ENCODE measurements around the gene EYA4.
"Not testable (repeated sequence)": the region's sequence is repeated elsewhere in the genome, so short reads cannot be mapped to it uniquely, and the experiment has no call there.

The EYA4 gene

DNA sequence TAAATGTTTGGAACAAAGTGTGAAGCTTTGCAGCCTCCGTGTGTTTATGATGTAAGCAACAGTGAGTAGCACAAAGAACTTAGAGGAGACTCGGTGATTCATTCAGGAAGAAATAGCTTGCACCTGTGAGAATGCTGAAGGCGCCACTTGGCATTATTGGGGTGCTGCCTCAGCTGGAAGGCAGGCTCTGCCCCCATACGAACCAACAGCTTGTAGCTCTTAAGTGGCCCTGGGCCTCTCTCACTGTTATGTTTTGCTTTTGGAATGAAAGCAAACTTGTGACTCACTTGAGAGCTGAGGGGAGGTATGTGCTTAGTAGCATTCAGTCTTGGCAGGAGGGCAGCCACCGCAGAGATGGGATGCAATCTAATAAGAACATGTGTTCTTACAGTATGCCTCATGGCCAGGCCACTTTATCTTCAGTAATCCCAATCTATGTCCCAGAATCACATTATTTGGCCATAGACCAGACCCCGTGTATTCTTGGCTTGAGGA, 310.7 kb downstream of the EYA4 start:
- Histone ChIP-seq H3K4me2 (ENCODE audit: low read depth, low read length, poor library complexity, severe bottlenecking) (no peak overlapping the region), H4K20me1 (ENCODE audit: insufficient read depth, low read length, poor library complexity, severe bottlenecking) (no peaks in the 10 kb centered on the region), H3K4me3 (ENCODE audit: low read length, poor library complexity, severe bottlenecking) (no peak overlapping the region), H3K9me2 (replicated peaks; ENCODE audit: low read depth, low read length) (no peaks in the 10 kb centered on the region), H3K4me1 (ENCODE audit: insufficient read depth, low read length, poor library complexity, severe bottlenecking) (no peaks in the 10 kb centered on the region), H3K79me2 (ENCODE audit: insufficient read depth, low read length) (no peaks in the 10 kb centered on the region), H3K9me3 (ENCODE audit: insufficient read depth, low read depth, low read length) (no peaks in the 10 kb centered on the region), H2AFZ (ENCODE audit: low read length) (no peak overlapping the region), H3K9ac (ENCODE audit: low read depth, low read length, poor library complexity, severe bottlenecking) (no peak overlapping the region), H3K27me3 (ENCODE audit: insufficient read depth, low read length, poor library complexity, severe bottlenecking) (no peaks in the 10 kb centered on the region), H3K36me3 (ENCODE audit: insufficient read depth, low read length) (no peaks in the 10 kb centered on the region), H3F3A (ENCODE audit: low read depth) (no peaks in the 10 kb centered on the region)
- no peak for TF ChIP-seq EZH2phosphoT487 (IDR thresholded peaks at IDR 0.05; ENCODE audit: borderline replicate concordance)
- TF ChIP-seq, protein P1, sequence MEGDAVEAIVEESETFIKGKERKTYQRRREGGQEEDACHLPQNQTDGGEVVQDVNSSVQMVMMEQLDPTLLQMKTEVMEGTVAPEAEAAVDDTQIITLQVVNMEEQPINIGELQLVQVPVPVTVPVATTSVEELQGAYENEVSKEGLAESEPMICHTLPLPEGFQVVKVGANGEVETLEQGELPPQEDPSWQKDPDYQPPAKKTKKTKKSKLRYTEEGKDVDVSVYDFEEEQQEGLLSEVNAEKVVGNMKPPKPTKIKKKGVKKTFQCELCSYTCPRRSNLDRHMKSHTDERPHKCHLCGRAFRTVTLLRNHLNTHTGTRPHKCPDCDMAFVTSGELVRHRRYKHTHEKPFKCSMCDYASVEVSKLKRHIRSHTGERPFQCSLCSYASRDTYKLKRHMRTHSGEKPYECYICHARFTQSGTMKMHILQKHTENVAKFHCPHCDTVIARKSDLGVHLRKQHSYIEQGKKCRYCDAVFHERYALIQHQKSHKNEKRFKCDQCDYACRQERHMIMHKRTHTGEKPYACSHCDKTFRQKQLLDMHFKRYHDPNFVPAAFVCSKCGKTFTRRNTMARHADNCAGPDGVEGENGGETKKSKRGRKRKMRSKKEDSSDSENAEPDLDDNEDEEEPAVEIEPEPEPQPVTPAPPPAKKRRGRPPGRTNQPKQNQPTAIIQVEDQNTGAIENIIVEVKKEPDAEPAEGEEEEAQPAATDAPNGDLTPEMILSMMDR (conservative IDR thresholded peaks at IDR 0.05; ENCODE audit: low read length), result no peak

DNA sequence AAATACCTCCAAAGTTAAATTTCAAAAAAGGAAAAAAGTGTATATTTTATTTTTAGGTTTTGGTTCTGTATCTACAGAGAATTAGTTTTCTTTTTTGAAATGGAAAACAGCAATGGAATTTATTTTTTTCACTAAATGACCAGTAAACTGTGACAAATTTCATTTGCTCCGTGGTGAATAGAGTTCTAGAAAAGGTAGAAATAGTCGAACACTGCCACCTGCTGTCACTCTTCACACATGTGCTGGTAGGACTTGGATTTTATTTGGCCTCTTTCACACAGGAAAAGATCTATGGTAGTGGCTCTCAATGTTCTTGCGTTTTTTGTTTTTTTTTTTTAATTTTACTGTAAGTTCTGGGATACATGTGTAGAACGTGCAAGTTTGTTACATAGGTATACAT, 312.5 kb downstream of the EYA4 start:
- Histone ChIP-seq H3K4me1 (ENCODE audit: insufficient read depth, low read length, poor library complexity, severe bottlenecking) (no peaks in the 10 kb centered on the region), H3K79me2 (ENCODE audit: insufficient read depth, low read length) (no peaks in the 10 kb centered on the region), H2AFZ (ENCODE audit: low read length) (no peak overlapping the region), H3K27me3 (ENCODE audit: insufficient read depth, low read length, poor library complexity, severe bottlenecking) (no peaks in the 10 kb centered on the region), H3K4me2 (ENCODE audit: low read depth, low read length, poor library complexity, severe bottlenecking) (no peak overlapping the region), H4K20me1 (ENCODE audit: insufficient read depth, low read length, poor library complexity, severe bottlenecking) (no peaks in the 10 kb centered on the region), H3K4me3 (ENCODE audit: low read length, poor library complexity, severe bottlenecking) (no peak overlapping the region), H3K9me3 (ENCODE audit: insufficient read depth, low read depth, low read length) (no peaks in the 10 kb centered on the region), H3K9me2 (replicated peaks; ENCODE audit: low read depth, low read length) (no peaks in the 10 kb centered on the region), H3K9ac (ENCODE audit: low read depth, low read length, poor library complexity, severe bottlenecking) (no peak overlapping the region), H3K36me3 (ENCODE audit: insufficient read depth, low read length) (no peaks in the 10 kb centered on the region), H3F3A (ENCODE audit: low read depth) (no peaks in the 10 kb centered on the region)
- TF ChIP-seq, protein P1 (conservative IDR thresholded peaks at IDR 0.05; ENCODE audit: low read length), result peak; percentile 65
- no peak for TF ChIP-seq EZH2phosphoT487 (IDR thresholded peaks at IDR 0.05; ENCODE audit: borderline replicate concordance)

DNA sequence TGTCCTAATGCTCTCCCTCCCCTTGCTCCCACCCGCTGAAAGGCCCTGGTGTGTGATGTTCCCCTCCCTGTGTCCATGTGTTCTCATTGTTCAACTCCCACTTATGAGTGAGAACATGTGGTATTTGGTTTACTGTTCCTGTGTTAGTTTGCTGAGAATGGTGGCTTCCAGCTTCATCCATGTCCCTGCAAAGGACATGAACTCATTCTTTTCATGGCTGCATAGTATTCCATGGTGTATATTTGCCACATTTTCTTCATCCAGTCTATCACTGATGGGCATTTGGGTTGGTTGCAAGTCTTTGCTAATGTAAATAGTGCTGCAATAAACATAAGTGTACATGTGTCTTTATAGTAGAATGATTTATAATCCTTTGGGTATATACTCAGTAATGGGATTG, 313.0 kb downstream of the EYA4 start:
- H3K4me2 ChIP-seq (ENCODE audit: low read depth, low read length, poor library complexity, severe bottlenecking); H3K9me3 ChIP-seq (ENCODE audit: insufficient read depth, low read depth, low read length); H3K4me1 ChIP-seq (ENCODE audit: insufficient read depth, low read length, poor library complexity, severe bottlenecking); H3K27me3 ChIP-seq (ENCODE audit: insufficient read depth, low read length, poor library complexity, severe bottlenecking); H3K9me2 ChIP-seq (replicated peaks; ENCODE audit: low read depth, low read length); H3K9ac ChIP-seq (ENCODE audit: low read depth, low read length, poor library complexity, severe bottlenecking); H3F3A ChIP-seq (ENCODE audit: low read depth); H3K4me3 ChIP-seq (ENCODE audit: low read length, poor library complexity, severe bottlenecking); H4K20me1 ChIP-seq (ENCODE audit: insufficient read depth, low read length, poor library complexity, severe bottlenecking); H3K36me3 ChIP-seq (ENCODE audit: insufficient read depth, low read length); H2AFZ ChIP-seq (ENCODE audit: low read length); H3K79me2 ChIP-seq (ENCODE audit: insufficient read depth, low read length): not testable (repeated sequence)

DNA sequence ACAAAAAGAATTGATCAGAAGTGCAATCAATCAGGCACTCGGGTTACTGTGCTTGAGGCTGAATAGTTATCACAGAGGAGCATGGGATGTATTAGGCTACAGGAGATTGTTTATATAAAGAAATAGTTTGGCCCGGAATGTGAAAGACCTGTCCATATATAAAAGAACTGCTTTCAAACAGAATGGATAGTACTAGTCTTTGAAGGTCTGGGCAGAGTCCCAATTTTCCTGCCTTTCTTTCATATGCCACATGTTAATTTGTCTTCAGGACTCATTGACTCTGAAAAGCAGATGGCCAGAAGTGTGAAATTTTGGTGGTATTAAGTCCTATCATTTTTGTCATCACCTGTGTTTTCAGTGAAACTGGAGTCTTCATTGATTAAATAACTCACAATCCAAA, 314.5 kb downstream of the EYA4 start:
- Histone ChIP-seq H3K36me3 (ENCODE audit: insufficient read depth, low read length) (no peaks in the 10 kb centered on the region), H3K27me3 (ENCODE audit: insufficient read depth, low read length, poor library complexity, severe bottlenecking) (no peaks in the 10 kb centered on the region), H3K9me2 (replicated peaks; ENCODE audit: low read depth, low read length) (no peaks in the 10 kb centered on the region), H4K20me1 (ENCODE audit: insufficient read depth, low read length, poor library complexity, severe bottlenecking) (no peaks in the 10 kb centered on the region), H3K4me3 (ENCODE audit: low read length, poor library complexity, severe bottlenecking) (no peak overlapping the region), H3K79me2 (ENCODE audit: insufficient read depth, low read length) (no peaks in the 10 kb centered on the region), H3K4me1 (ENCODE audit: insufficient read depth, low read length, poor library complexity, severe bottlenecking) (no peaks in the 10 kb centered on the region), H3K9ac (ENCODE audit: low read depth, low read length, poor library complexity, severe bottlenecking) (no peak overlapping the region), H3F3A (ENCODE audit: low read depth) (no peaks in the 10 kb centered on the region), H2AFZ (ENCODE audit: low read length) (no peak overlapping the region), H3K4me2 (ENCODE audit: low read depth, low read length, poor library complexity, severe bottlenecking) (no peak overlapping the region), H3K9me3 (ENCODE audit: insufficient read depth, low read depth, low read length) (no peaks in the 10 kb centered on the region)
- no peak for TF ChIP-seq EZH2phosphoT487 (IDR thresholded peaks at IDR 0.05; ENCODE audit: borderline replicate concordance)
- TF ChIP-seq, protein P1 (conservative IDR thresholded peaks at IDR 0.05; ENCODE audit: low read length), result no peak
